Brain microvascular endothelial cell (primary cell): ENCODE data around the gene METRN.

ENCODE experiments used
- DNase-seq: peaks from one replicate; pipeline ENCODE4 v3.0.0-alpha.2; 2020
- H3K27ac ChIP-seq: fragments of 250-450 bp; sonication (Bioruptor Pico); 2 replicates; pipeline ENCODE4 v1.5.1; 2020; ENCODE audit warnings: mild to moderate bottlenecking, moderate library complexity
- H3K27me3 ChIP-seq: fragments of 250-450 bp; sonication (Bioruptor Pico); replicated peaks from 2 replicates; pipeline ENCODE4 v1.5.1; 2020; ENCODE audit warnings: mild to moderate bottlenecking
- H3K36me3 ChIP-seq: fragments of 250-450 bp; sonication (Bioruptor Pico); replicated peaks from 2 replicates; pipeline ENCODE4 v1.5.1; 2020; ENCODE audit warnings: mild to moderate bottlenecking
- H3K4me3 ChIP-seq: 2 replicates; pipeline ENCODE4 v1.5.1; 2011; ENCODE audit warnings: low read depth, mild to moderate bottlenecking, control low read depth, low read length, moderate library complexity
- CTCF ChIP-seq: IDR thresholded peaks from 2 replicates; pipeline ENCODE4 v1.5.1; 2011; ENCODE audit warnings: low read depth, mild to moderate bottlenecking, moderate library complexity, low read length, control low read depth, inconsistent platforms; ENCODE audit errors: missing control alignments
- in situ Hi-C: cut with HindIII; loops from 2 replicates; pipeline ENCODE4 v1.10.0; 2017; ENCODE audit warnings: low sequenced_read_pairs, low pct_ligation_motif_present

Gene METRN

DNA sequence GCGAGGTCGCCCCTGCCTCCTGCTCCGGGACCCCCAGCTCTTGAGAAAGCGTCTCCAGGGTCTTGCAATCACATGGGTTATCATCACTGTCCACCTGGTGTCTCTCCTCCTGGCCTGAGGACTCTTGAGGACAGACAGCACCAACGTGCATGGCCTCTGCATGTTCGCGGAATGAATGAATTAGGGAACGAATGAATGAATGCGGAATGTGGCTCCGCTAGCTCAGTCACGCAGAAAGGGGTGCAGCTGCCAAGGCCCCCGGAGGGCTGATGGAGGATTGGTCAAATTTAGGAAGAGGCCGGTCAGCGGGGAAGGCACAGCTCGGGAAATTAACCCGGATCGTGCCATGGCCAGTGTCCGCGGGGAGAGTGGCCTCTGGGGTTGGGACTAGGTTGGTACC lies 12.6 kb upstream of the METRN start:
- H3K4me3 ChIP-seq = no peak overlapping the region
- peaks cover 71% of the 10 kb centered on the region for H3K27me3 ChIP-seq
- in situ Hi-C loops = loop anchor here (25.0 kb wide), 1 partner anchor 285 kb away; the partner anchor contains the start of gene SOX8
- H3K36me3 ChIP-seq = no peaks in the 10 kb centered on the region
- no peak for DNase-seq
- no peak overlapping the region for H3K27ac ChIP-seq
- no peak for TF ChIP-seq CTCF

DNA sequence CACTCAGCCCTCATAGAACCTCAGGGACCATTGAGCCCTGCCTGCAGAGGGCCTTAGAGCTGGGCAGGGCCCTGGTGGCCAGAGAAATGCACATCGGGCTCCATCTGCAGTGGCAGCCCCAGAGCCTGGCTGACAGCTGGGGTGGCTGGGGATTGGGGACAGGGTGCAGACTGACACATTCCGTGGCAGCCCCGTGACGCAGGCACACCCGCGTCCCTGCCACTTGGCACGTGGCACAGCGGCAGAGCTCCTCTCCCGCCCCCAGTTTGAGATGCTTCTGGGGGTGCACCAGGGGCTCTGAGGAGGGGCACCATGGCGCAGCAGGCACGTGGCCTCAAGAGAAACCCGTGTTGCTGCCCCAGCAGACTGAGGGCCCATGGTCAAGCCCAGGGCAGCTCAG lies 11.5 kb upstream of the METRN start:
- in situ Hi-C loops = loop anchor here (25.0 kb wide), 1 partner anchor 284 kb away; the partner anchor contains the start of gene SOX8
- H3K36me3 ChIP-seq = no peaks in the 10 kb centered on the region
- no peak for TF ChIP-seq CTCF
- H3K4me3 ChIP-seq = no peak overlapping the region
- peaks cover 76% of the 10 kb centered on the region for H3K27me3 ChIP-seq
- DNase-seq = no peak
- no peak overlapping the region for H3K27ac ChIP-seq

DNA sequence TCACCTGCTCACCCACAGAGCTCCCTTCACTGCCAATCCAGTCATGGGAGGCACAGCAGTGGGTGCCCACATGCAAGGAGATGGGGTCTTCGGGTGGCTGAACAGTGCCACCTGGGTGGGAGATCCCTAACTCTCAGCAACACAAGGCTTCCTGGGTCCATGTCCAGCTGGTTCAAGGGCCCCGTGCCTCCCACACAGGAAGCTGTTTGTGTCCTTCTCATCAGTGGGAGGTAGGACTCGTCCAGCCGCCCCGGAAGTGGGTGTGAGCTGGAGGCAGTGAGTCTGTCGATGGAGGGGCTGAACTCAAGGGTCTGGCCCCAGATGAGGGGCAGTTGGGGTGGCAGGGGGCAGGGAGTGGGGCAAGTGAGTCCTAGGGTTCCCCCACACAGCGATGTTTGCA lies 10.9 kb upstream of the METRN start:
- in situ Hi-C loops = loop anchor here (25.0 kb wide), 1 partner anchor 283 kb away; the partner anchor contains the start of gene SOX8
- Histone ChIP-seq H3K4me3 (no peak overlapping the region), H3K36me3 (no peaks in the 10 kb centered on the region), H3K27ac (no peak overlapping the region), H3K27me3 (peaks cover 76% of the 10 kb centered on the region)
- no peak for TF ChIP-seq CTCF
- no peak for DNase-seq

GRCh38 chr16:704552-705380 lies 10.2 kb upstream of the METRN start:
- no peak for TF ChIP-seq CTCF
- in situ Hi-C loops = loop anchor here (25.0 kb wide), 1 partner anchor 283 kb away; the partner anchor contains the start of gene SOX8
- Histone ChIP-seq H3K4me3 (no peak overlapping the region), H3K27ac (no peak overlapping the region), H3K27me3 (peaks cover 75% of the 10 kb centered on the region), H3K36me3 (no peaks in the 10 kb centered on the region)
- DNase-seq = no peak

DNA sequence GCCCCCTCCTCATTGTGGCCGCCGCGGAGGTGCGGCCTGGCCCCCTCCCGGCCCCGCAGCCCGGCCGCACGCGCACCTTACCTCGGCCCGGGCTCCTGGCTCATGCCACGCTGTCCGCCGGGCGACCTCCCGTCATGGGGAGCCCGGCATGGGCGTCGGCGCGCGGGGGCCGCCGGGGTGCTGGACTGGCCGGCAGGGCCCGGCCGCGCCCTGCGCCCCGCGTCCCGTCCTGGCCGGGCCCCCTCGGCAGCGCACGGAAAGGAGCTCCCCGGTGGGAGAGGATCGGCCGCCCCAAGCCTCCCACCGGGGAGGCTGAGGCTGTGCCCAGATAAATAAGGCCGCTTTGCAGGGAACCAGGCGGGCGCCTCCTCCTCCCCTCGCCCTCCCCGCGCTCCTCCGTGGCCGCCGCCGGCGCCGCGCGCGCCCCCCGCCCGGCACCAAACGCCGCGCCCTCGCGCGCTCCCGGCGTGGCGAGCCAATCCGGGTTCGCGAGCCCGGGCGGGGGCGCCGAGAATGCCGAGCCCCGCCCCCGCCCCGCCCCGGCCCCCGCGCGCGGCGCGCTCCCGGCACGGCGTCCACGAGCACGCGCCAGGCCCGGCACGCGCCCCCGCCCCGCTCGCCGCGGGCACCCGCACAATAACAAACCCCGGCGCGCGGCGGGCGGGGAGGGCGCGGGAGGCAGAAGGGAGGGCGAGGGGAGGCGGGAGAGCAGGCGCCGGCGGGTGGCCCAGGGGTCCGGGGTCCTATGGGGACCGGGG lies 9.3 kb upstream of the METRN start, which contains the start of gene FBXL16:
FBXL16 (minus strand) TSS at position 371 of the 758 bp plus-strand sequence. CDS start 8,396 bp downstream, outside the sequence.
- Histone ChIP-seq H3K4me3 (no peak within 1 kb of the TSS), H3K36me3 (no peaks in the 10 kb centered on the region), H3K27ac (no peak within 1 kb of the TSS), H3K27me3 (peaks cover 67% of the 10 kb centered on the region)
- in situ Hi-C loops = loop anchor here (25.0 kb wide), 1 partner anchor 282 kb away; the partner anchor contains the start of gene SOX8
- no peak for DNase-seq
- TF ChIP-seq CTCF = no peak
